ENCODE data around the gene SLC35F2.

GRCh38 chr11:107840129-107840484 is 18.5 kb downstream of the SLC35F2 start:
- TF ChIP-seq CTCF (conservative IDR thresholded peaks at IDR 0.05) (no peak), EZH2 (IDR thresholded peaks at IDR 0.05; ENCODE audit: low read depth) (no peak)
